ENCODE data around the gene LIPG. TPM values are rescaled to one million over a fixed set of nuclear protein-coding genes. Genes with fewer than 3 reads are reported as not detected.

Gene LIPG
- polyA plus RNA-seq, 3 donors from 2014 or later, result not detected

DNA sequence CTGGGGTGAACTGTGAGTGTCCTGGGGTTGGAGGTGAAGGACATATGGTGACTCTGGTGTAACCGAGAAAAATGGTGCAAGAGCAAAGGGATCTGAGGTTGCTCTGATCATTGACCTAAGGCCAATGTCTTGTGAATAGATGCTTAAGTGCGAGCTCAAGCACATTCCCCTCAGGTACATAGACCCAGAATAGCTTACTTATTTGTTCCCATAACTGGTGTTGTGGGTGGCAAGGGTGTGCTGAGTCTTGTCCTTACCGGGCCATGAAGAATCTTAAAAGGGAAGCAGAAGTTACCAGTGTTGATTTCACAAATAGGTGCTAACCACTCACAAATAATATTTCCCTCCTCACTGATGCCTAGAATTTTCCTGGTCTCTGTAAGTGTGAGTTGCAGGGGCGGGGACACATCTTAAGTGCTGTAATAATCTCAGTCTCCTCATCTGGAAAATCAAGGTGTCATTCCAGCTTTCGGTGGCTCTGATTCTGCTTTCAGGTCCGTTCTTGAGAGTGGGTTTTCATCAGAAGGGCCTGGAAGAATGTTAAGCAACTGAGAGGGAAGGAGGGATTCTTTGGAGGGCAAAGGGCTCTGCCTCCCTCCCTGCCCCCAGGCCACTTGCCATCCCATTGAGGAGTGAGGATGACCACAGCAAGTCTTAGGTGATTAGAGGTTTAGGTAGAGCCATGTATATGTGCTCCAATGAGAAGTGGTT, 54.9 kb downstream of the LIPG start:
- Mint-ChIP-seq H3K27me3 (ENCODE audit: low read depth in 3 of 3) (peaks cover 1 to 9% (median 6%) of the 10 kb centered on the region in 3 donors), H3K27ac (no peak overlapping the region), H3K9me3 (no peaks in the 10 kb centered on the region), H3K4me3 (no peak overlapping the region), H3K36me3 (no peaks in the 10 kb centered on the region), H3K4me1 (no peaks in the 10 kb centered on the region)
- no peak for DNase-seq

DNA sequence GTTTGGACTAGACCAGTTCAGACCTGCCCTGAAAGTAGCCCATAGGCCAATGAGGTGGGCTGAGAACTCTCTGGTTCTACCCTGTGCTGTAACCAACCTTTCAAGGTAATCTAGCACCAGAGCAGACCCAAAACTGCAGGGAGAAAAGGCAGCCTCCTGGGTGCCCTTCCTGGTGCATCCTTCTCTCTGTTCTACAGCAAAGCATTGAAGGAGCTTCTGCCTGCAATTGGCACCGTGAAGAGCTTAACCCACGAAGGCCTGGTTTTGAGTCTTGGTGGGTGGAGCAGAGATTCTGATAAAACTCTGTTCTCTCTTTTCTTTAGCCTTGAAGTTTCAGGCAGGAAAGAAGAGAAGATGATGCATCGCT, 55.5 kb downstream of the LIPG start:
- DNase-seq, result no peak
- peaks cover 3 to 9% (median 6%) of the 10 kb centered on the region in 3 donors for H3K27me3 Mint-ChIP-seq (ENCODE audit: low read depth in 3 of 3)
- no peak overlapping the region for H3K27ac Mint-ChIP-seq
- H3K4me3 Mint-ChIP-seq, result no peak overlapping the region
- H3K4me1 Mint-ChIP-seq, result no peaks in the 10 kb centered on the region
- H3K9me3 Mint-ChIP-seq, result no peaks in the 10 kb centered on the region
- H3K36me3 Mint-ChIP-seq, result no peaks in the 10 kb centered on the region

DNA sequence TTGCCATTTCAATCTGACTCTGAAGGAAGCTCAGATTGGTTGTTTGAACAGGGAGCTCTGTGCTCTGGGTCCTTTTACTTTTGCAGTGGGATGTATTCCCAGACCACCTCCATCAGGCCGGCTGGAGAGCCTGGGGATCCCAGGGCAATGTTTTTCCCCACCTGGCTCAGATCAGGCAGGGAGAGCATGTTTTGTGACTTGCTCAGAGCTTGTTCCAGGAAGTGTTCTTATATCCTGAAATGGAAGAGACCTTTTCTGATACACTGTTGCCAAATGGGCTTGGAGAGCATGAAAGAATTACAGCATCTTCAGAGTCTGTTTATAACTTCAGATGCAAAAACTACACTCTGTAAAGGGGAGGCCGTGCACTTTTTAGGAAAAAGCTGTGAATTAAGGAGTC, 56.0 kb downstream of the LIPG start:
- Mint-ChIP-seq H3K27me3 (ENCODE audit: low read depth in 3 of 3) (peaks cover 3 to 12% (median 6%) of the 10 kb centered on the region in 3 donors), H3K4me1 (no peaks in the 10 kb centered on the region), H3K27ac (no peak overlapping the region), H3K4me3 (no peak overlapping the region), H3K9me3 (no peaks in the 10 kb centered on the region), H3K36me3 (no peaks in the 10 kb centered on the region)
- DNase-seq, result no peak

DNA sequence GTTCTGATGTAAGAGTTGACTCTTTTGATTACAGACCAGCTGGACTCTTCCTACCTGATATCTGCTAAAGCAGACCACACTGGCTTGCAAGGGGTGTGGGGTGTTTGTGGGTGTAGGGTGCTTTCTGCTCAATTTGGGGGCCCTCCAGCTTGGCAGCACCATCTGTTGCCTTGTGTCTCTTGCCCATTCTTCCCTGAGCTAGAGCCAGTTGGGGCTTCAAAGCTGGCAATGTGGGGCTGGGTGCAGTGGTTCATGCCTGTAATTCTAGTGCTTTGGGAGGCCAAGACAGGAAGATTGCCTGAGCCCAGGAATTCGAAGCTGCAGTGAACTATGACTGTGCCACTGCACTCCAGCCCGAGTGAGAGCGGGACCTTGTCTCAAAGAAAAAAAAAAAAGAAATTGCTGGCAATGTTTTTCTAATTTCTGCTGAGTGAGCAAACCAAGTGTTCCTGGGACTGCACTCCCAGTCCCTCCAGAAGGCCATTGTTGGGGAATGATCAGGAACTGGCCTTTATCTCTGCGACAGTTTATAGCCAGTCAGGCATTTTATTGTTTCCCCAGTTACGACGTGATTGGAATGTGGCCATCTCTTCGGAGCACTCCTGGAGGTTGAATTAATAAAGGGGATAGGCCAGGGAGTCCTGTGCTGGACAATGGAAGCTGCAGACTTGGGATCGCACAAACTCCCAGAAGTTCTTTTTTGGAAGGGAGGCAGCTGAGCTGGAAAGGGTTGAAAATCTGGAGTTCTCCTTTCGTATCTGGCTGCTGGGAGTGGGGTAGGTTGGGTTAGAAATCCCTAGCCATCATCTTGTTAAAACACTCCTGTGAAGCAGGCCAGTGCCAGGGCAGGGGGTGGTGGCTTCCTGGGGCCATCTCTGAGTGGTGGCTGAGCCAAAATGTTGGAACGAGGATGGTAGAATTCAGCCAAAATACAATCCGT, 57.2 kb downstream of the LIPG start:
- Mint-ChIP-seq H3K36me3 (no peaks in the 10 kb centered on the region), H3K9me3 (no peaks in the 10 kb centered on the region), H3K4me1 (no peaks in the 10 kb centered on the region), H3K4me3 (no peak overlapping the region), H3K27me3 (ENCODE audit: low read depth in 3 of 3) (peaks cover 3 to 10% (median 9%) of the 10 kb centered on the region in 3 donors), H3K27ac (no peak overlapping the region)
- no peak for DNase-seq

DNA sequence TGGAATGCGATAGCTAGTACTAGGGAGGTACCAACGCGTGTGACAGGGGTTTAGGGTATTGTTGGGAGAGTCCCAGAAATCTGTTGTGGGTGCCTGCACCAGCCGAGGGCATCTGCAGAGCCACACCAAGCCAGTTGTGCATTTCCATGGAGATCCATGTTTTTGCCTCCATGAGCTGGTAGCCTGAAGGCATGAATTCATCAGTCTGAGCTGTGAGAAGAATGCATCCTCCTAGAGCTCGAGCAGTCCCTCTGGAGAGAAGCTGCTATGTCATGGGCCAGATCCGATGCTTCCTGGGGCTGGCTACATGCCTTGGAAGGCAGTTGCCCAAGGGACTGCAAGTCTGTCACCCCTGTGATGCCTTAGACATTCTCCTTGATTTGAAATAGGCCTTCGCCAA, 57.9 kb downstream of the LIPG start:
- H3K9me3 Mint-ChIP-seq, result no peaks in the 10 kb centered on the region
- H3K4me1 Mint-ChIP-seq, result no peaks in the 10 kb centered on the region
- no peaks in the 10 kb centered on the region for H3K36me3 Mint-ChIP-seq
- no peak overlapping the region for H3K27ac Mint-ChIP-seq
- no peak overlapping the region for H3K4me3 Mint-ChIP-seq
- no peak for DNase-seq
- H3K27me3 Mint-ChIP-seq (ENCODE audit: low read depth in 3 of 3), result peaks cover 3 to 10% (median 8%) of the 10 kb centered on the region in 3 donors

DNA sequence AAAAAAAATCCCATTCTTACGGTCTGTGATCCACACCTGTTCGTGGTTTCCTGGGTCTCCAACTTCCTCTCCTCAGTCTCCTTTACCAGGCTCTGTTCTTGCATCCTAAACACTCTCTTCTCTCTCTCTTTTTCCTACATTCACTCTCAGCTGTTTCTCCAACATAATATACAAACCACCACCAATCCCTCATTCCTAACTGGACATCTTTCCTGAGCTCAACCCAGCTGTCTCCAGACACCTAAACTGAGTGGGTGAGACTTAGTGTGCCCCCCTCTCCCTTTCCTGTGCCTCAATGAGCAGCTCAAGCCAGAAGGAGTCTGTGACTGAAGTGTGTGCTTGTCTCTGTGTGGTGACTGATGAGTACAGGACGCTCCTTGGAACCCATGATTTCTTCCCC, 59.4 kb downstream of the LIPG start:
- no peak for DNase-seq
- Mint-ChIP-seq H3K4me3 (no peak overlapping the region), H3K27ac (no peak overlapping the region), H3K36me3 (no peaks in the 10 kb centered on the region), H3K4me1 (no peaks in the 10 kb centered on the region), H3K9me3 (no peaks in the 10 kb centered on the region), H3K27me3 (ENCODE audit: low read depth in 3 of 3) (peaks cover 3 to 10% (median 8%) of the 10 kb centered on the region in 3 donors)

DNA sequence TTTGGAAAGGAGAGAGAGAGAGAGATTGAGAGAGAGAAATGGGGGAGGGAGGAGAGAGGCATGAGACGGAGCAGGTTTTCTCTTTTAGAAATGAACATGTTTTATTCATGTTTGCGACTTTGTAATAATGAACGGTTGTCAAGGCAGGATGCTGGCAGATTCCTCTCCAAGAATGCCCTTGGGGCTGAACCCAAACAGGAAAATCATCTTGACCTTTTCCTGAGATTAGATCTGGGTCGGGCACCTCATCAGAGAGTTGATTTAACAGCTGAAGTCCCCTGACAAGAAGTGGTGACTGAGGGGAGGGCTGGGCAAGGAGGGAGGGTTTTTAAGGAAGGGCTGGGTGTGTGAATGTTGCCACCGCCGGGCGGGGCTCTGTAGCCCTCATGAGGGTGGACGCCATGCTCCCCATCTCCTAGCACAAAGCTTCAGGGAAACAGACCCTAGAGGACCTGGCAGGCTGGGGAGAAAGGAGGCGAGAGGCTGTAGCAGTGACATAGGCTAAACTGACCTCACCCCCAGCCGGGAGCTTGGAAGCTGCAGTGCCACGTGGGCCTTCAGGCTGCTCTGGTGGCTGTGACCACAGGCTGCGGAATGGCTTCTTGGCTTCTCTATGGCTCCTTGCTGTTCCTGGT, 60.0 kb downstream of the LIPG start:
- no peak overlapping the region for H3K27ac Mint-ChIP-seq
- H3K27me3 Mint-ChIP-seq (ENCODE audit: low read depth in 3 of 3), result peaks cover 3 to 10% (median 8%) of the 10 kb centered on the region in 3 donors
- H3K4me1 Mint-ChIP-seq, result no peaks in the 10 kb centered on the region
- no peaks in the 10 kb centered on the region for H3K36me3 Mint-ChIP-seq
- no peak overlapping the region for H3K4me3 Mint-ChIP-seq
- DNase-seq, result no peak
- H3K9me3 Mint-ChIP-seq, result no peaks in the 10 kb centered on the region

DNA sequence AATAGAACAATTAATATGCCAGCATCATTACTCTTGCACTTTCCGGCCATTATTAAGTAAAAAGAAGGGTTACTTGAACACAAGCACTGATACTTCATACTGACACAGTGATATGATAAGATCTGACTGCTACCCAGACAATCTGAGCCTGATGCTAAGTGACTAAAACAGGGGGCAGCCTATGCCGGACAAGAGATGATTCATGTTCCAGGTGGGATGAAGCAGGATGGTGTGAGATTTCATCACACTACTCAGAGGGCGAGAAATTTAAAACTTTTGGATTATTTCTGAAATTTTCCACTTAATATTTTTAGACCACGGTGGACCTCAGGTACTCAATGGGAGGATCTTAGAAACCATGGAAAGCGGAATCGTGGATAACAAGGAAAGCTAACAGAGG, 61.7 kb downstream of the LIPG start:
- DNase-seq, result no peak
- Mint-ChIP-seq H3K4me3 (no peak overlapping the region), H3K9me3 (no peaks in the 10 kb centered on the region), H3K4me1 (no peaks in the 10 kb centered on the region), H3K36me3 (no peaks in the 10 kb centered on the region), H3K27me3 (ENCODE audit: low read depth in 3 of 3) (peaks cover 5 to 11% (median 8%) of the 10 kb centered on the region in 3 donors), H3K27ac (no peak overlapping the region)

DNA sequence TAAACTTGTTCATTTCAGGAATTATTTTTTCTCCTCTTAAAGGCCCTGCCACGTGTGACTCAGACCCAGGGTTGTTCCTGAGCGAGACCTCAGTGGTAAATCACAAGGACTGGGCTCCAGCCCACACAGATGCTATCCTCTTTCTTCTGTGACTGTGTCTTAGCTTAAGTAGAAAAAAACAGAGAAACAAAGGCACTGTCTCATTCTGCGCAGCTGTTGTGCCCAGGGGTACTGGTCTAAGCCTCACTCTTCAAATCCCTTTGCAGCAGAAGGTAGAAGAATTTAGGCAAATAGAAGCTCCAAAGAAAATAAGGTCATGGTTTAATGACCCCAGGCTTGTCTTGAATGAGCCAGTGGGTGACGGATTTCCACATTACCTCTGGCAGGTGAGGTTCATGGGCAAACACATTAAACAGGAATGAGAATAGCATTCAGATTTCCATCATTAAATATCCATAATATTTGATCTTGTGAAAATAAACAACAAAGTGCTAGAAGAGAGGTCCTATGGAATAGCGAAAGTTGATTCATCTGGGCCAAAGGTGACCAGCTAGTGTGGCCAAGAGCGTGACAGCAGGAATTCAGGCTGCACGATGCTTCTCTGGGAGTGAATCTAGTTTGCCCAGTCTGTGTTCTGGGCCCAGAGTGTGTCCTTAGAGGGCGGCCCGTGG, 63.3 kb downstream of the LIPG start:
- Mint-ChIP-seq H3K27me3 (ENCODE audit: low read depth in 3 of 3) (peaks cover 5 to 13% (median 8%) of the 10 kb centered on the region in 3 donors), H3K4me3 (no peak overlapping the region), H3K36me3 (no peaks in the 10 kb centered on the region), H3K4me1 (no peaks in the 10 kb centered on the region), H3K9me3 (no peaks in the 10 kb centered on the region), H3K27ac (no peak overlapping the region)
- no peak for DNase-seq

DNA sequence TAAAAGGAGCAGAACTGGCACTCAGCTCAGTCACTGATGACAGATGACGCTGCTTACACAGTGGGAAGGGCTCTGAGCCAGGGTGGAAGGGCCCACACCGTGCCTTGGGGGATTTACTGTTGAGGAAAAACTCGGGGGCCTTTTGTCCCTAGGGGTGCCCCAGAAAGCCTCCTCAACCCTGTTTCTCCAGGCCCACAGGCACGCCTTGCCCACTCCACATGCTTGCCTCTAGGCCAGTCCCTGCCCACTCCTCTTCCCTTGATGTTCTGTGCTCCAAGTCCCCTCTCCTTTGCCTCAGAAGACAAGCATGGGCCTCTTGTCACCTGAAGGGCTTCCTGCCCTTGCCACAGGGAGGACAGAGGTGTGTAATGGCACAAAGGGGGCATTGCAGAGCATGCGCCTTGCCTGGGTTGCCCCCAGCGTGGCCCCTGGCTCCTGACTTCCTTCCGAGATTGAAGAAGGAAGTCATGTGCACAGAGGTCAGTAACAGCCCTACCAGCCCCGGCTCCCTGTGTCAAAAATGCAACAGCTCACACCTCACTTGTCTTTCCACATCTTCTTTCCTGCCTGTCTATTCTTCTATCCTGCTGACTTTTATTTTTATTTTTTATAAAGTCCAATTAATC, 65.1 kb downstream of the LIPG start:
- DNase-seq, result no peak
- Mint-ChIP-seq H3K27ac (no peak overlapping the region), H3K4me1 (no peaks in the 10 kb centered on the region), H3K9me3 (no peaks in the 10 kb centered on the region), H3K36me3 (no peaks in the 10 kb centered on the region), H3K4me3 (no peak overlapping the region), H3K27me3 (ENCODE audit: low read depth in 3 of 3) (peaks cover 4 to 11% (median 5%) of the 10 kb centered on the region in 3 donors)

DNA sequence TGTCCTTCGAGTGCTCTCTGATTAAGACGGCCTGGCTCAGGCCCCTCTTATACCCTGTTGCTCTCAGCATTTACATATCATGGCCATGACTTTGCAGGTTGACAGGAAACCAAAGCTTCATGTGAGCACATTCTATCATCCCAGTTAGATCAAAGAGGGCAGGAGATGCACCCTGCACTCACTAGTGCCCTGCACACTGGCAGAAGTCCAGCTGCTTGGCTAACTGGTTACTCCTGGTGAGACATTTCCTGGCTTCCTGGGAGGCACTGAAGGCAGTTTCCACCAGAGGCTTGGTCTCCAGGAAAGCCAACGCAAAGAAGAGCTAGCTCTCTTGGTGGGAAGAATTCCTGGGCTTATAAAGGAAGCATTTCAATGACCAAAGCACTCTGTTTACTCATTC, 66.3 kb downstream of the LIPG start:
- Mint-ChIP-seq H3K4me3 (no peak overlapping the region), H3K27me3 (ENCODE audit: low read depth in 3 of 3) (peaks cover 2 to 6% (median 5%) of the 10 kb centered on the region in 3 donors), H3K27ac (peak overlapping the region in 1 of 6 donors; percentile 4), H3K4me1 (no peaks in the 10 kb centered on the region), H3K36me3 (no peaks in the 10 kb centered on the region), H3K9me3 (no peaks in the 10 kb centered on the region)
- DNase-seq, result no peak

DNA sequence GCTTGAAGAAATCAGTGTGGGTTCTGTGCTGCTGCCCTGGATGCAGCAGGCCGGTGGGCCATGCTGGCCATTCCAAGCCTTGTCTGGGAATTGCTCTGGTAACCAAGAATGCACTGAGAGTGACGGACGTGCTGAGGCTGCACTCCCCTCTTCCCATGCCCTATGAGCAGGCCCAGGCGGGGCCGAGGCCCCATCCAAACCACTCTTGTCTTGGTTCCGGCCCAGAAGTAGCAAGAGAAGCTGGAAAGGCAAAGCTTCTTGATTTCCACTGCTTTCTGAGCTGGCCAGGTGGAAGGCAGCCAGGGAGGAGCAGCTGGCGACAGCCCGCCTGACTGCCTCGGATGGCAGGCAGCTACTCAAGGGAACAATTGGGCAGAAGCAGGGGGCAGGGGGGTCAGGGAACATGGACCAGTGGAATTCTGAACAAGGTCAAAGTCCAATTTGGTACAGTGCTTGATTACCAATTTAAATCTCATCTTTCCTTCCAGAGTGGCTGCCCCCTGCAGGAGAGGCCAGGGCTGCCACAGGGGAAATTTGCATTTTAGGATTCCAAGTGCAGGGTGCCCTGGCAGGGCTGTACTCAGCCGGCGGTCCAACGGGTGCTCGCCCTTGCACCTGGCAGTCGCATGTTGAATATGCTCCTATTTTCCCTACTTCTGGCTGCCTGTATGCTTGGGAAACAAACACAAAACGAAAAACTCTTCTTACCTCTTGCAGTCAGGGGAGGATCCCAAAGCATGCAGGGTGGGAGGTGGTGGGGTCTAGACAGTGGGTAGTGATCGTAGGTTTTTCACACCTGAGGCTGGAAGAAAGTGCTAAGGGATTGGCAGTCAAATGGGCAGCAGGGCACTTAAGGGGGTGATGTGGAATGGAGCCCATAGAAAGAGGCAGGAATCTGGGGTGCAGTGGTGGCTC, 67.3 kb downstream of the LIPG start:
- peaks cover 2 to 5% (median 5%) of the 10 kb centered on the region in 3 donors for H3K27me3 Mint-ChIP-seq (ENCODE audit: low read depth in 3 of 3)
- H3K4me3 Mint-ChIP-seq, result no peak overlapping the region
- DNase-seq, result no peak
- no peaks in the 10 kb centered on the region for H3K4me1 Mint-ChIP-seq
- no peak overlapping the region for H3K27ac Mint-ChIP-seq
- H3K9me3 Mint-ChIP-seq, result no peaks in the 10 kb centered on the region
- H3K36me3 Mint-ChIP-seq, result no peaks in the 10 kb centered on the region

Measured in immature natural killer cell (primary cell).